Transverse colon (tissue), 4 donors: ENCODE measurements around the gene PDS5A. TPM values are rescaled to one million over a fixed set of nuclear protein-coding genes. Genes with fewer than 3 reads are reported as not detected.
"Not testable (repeated sequence)": the region's sequence is repeated elsewhere in the genome, so short reads cannot be mapped to it uniquely, and the experiment has no call there.

Experiments
- DNase-seq: peaks from one replicate; pipeline ENCODE4 v3.0.0-alpha.2; 2019
- H3K27ac ChIP-seq, 4 donors: fragments of 200-600 bp; sonication (generic); 2 replicates each; pipeline ENCODE4 v1.5.1; 2016 to 2018; ENCODE audit warnings: inconsistent platforms in 4 of 4
- H3K27me3 ChIP-seq: fragments of 200-600 bp; sonication (generic); 2 replicates; pipeline ENCODE4 v1.5.1; 2017; ENCODE audit warnings: inconsistent platforms
- H3K36me3 ChIP-seq, 4 donors: fragments of 200-600 bp; sonication (generic); 2 replicates each; pipeline ENCODE4 v1.5.1; 2017 to 2019; ENCODE audit warnings: inconsistent platforms in 4 of 4
- H3K4me1 ChIP-seq, 4 donors: fragments of 200-600 bp; sonication (generic); 2 replicates each; pipeline ENCODE4 v1.5.1; 2017 to 2020; ENCODE audit warnings: inconsistent platforms in 4 of 4
- H3K4me3 ChIP-seq, 4 donors: fragments of 200-600 bp; sonication (generic); 1 replicate in 1 of 4; 2 replicates in 3 of 4; pipeline versions ENCODE4 v1.5.1 to v1.6.1; 2017 to 2019; ENCODE audit warnings: inconsistent platforms in 4 of 4
- H3K9me3 ChIP-seq, 2 donors: fragments of 200-600 bp; sonication (generic); 2 replicates each; pipeline ENCODE4 v1.5.1; 2017 to 2019; ENCODE audit warnings: inconsistent platforms in 2 of 2
- CTCF ChIP-seq, 5 experiments: fragments of 200-600 bp in 3 of 5; fragments of 450-650 bp in 2 of 5; sonication (generic) in 3 of 5; IDR thresholded peaks; 1 replicate in 2 of 5; 2 replicates in 3 of 5; pipeline ENCODE4 v1.5.1; 2016 to 2017; ENCODE audit warnings: antibody characterized with exemption in 5 of 5, inconsistent platforms in 3 of 5, mild to moderate bottlenecking in 2 of 5, moderate library complexity in 1 of 5
- EP300 ChIP-seq: sonication (generic); formaldehyde crosslinking; IDR thresholded peaks from one replicate; pipeline ENCODE4 v1.6.1; 2017; ENCODE audit warnings: antibody characterized with exemption, low read depth
- POLR2A ChIP-seq: fragments of 450-650 bp; IDR thresholded peaks from one replicate; pipeline ENCODE4 v1.6.1; 2016; ENCODE audit warnings: antibody characterized with exemption, mild to moderate bottlenecking, moderate library complexity
- POLR2AphosphoS5 ChIP-seq, 3 donors: sonication (generic); formaldehyde crosslinking; IDR thresholded peaks; one replicate each; pipeline ENCODE4 v1.6.1; 2016; ENCODE audit warnings: antibody characterized with exemption in 3 of 3
- WGBS, 2 donors: methylation state at CpG; one replicate each; pipeline ENCODE4 v1.1.5; 2018; ENCODE audit warnings: low coverage in 1 of 2; 5-methylcytosine and 5-hydroxymethylcytosine counted together
- in situ Hi-C, 4 donors: fragments of 200-750 bp; cut with MboI; loops; one replicate each; pipeline versions ENCODE4 v1.15.0 to v1.15.1; 2017; ENCODE audit warnings: low sequenced_read_pairs in 3 of 4, low pct_ligation_motif_present in 1 of 4, low pct_unique_long_range_greater_than_20kb in 1 of 4
- intact Hi-C: fragments of 100-400 bp; cut with DNase I; formaldehyde crosslinking; loops from one replicate; pipeline ENCODE4 v1.15.1; 2023; ENCODE audit warnings: low total_unique reads
- total RNA-seq, 4 donors: library from RNA; depleted of rRNA; stranded (reverse); fragments of >200 nt; gene quantifications; one replicate each; pipeline ENCODE4 v1.1.0, GENCODE V29; 2016

PDS5A gene
- total RNA-seq, 4 donors from 2014 or later: 62.1 to 74.0 (median 68.5) TPM

GRCh38 chr4:39814403-39815185, 163.1 kb downstream of the PDS5A start:
- no peak for DNase-seq
- H3K4me3 ChIP-seq: no peak overlapping the region
- H3K27me3 ChIP-seq: no peaks in the 10 kb centered on the region
- TF ChIP-seq POLR2AphosphoS5 (IDR thresholded peaks at IDR 0.05) (no peak), POLR2A (no peak), EP300 (no peak), CTCF (IDR thresholded peaks at IDR 0.05) (no peak)
- intact Hi-C loops (no loop called here), in situ Hi-C loops (no loop called here)
- H3K4me1 ChIP-seq: no peaks in the 10 kb centered on the region
- H3K27ac ChIP-seq: no peak overlapping the region
- 79 to 89% methylated on average over 3 to 7 of the region's 7 CpGs for WGBS, 2 donors
- no peaks in the 10 kb centered on the region for H3K36me3 ChIP-seq
- no peaks in the 10 kb centered on the region for H3K9me3 ChIP-seq

- H3K9me3 ChIP-seq, intact Hi-C loops, H3K36me3 ChIP-seq, H3K4me3 ChIP-seq, H3K27ac ChIP-seq, in situ Hi-C loops, H3K27me3 ChIP-seq, H3K4me1 ChIP-seq, DNase-seq: not testable (repeated sequence)
- 51 to 88% methylated on average over 1 to 2 of the region's 2 CpGs for WGBS, 2 donors
These were observed 163.9 kb downstream of the PDS5A start for GRCh38 chr4:39813761-39814160.

- H3K27ac ChIP-seq, H3K4me1 ChIP-seq, H3K9me3 ChIP-seq, DNase-seq, H3K4me3 ChIP-seq, in situ Hi-C loops, H3K27me3 ChIP-seq, H3K36me3 ChIP-seq, intact Hi-C loops: not testable (repeated sequence)
- 0% methylated on average over 1 of the region's 1 CpG; no CpG with 5 or more reads in 1 of the 2 donors for WGBS, 2 donors
These were observed 164.7 kb downstream of the PDS5A start for GRCh38 chr4:39813033-39813432.

GRCh38 chr4:39812500-39812899, 165.2 kb downstream of the PDS5A start:
- no peak overlapping the region for H3K4me3 ChIP-seq
- TF ChIP-seq POLR2A: no peak
- TF ChIP-seq CTCF (IDR thresholded peaks at IDR 0.05): no peak
- TF ChIP-seq EP300: no peak
- TF ChIP-seq POLR2AphosphoS5 (IDR thresholded peaks at IDR 0.05): no peak
- intact Hi-C loops: no loop called here

GRCh38 chr4:39808231-39808749, 169.4 kb downstream of the PDS5A start:
- Histone ChIP-seq H3K27me3 (no peaks in the 10 kb centered on the region), H3K4me1 (no peaks in the 10 kb centered on the region), H3K27ac (no peak overlapping the region), H3K9me3 (no peaks in the 10 kb centered on the region), H3K36me3 (no peaks in the 10 kb centered on the region), H3K4me3 (no peak overlapping the region)
- WGBS, 2 donors: 65 to 73% methylated on average over 5 to 8 of the region's 8 CpGs
- no peak for DNase-seq
- intact Hi-C loops: no loop called here
- in situ Hi-C loops: no loop called here
- no peak for TF ChIP-seq CTCF (IDR thresholded peaks at IDR 0.05)
- TF ChIP-seq POLR2A: no peak
- no peak for TF ChIP-seq POLR2AphosphoS5 (IDR thresholded peaks at IDR 0.05)
- no peak for TF ChIP-seq EP300

More at GRCh38 chr4:39812500-39812899, 165.2 kb downstream of the PDS5A start:
- H3K27ac ChIP-seq: no peak overlapping the region
- WGBS, 2 donors: 72% methylated on average over 6 of the region's 6 CpGs; no CpG with 5 or more reads in 1 of the 2 donors
- in situ Hi-C loops: no loop called here
- no peaks in the 10 kb centered on the region for H3K27me3 ChIP-seq
- no peak for DNase-seq
- no peaks in the 10 kb centered on the region for H3K36me3 ChIP-seq
- no peaks in the 10 kb centered on the region for H3K4me1 ChIP-seq
- H3K9me3 ChIP-seq: no peaks in the 10 kb centered on the region
